ENCODE measurements around the gene TYW1B.
"Not testable (repeated sequence)": the region's sequence is repeated elsewhere in the genome, so short reads cannot be mapped to it uniquely, and the experiment has no call there.

TYW1B gene

GRCh38 chr7:72540923-72541322 lies 287.1 kb downstream of the TYW1B start:
- TF ChIP-seq ELF4 (IDR thresholded peaks at IDR 0.05) (no peak), ZNF384 (IDR thresholded peaks at IDR 0.05) (no peak), HDGF (IDR thresholded peaks at IDR 0.05; ENCODE audit: borderline replicate concordance) (no peak), BHLHE40 (IDR thresholded peaks at IDR 0.05; ENCODE audit: borderline replicate concordance) (no peak), TARDBP (IDR thresholded peaks at IDR 0.05) (no peak), LEF1 (IDR thresholded peaks at IDR 0.05; ENCODE audit: borderline replicate concordance) (no peak), SUZ12 (IDR thresholded peaks at IDR 0.05) (no peak), NFRKB (IDR thresholded peaks at IDR 0.05) (no peak), SP1 (IDR thresholded peaks at IDR 0.05) (no peak), FOXK2 (IDR thresholded peaks at IDR 0.05) (no peak), L3MBTL2 (conservative IDR thresholded peaks at IDR 0.05) (no peak), FOXM1 (IDR thresholded peaks at IDR 0.05; ENCODE audit: borderline replicate concordance) (no peak), CTBP1 (IDR thresholded peaks at IDR 0.05; ENCODE audit: borderline replicate concordance) (no peak), ARNT (IDR thresholded peaks at IDR 0.05) (no peak), FOXA1 (IDR thresholded peaks at IDR 0.05) (no peak)
- TF ChIP-seq, protein P1, sequence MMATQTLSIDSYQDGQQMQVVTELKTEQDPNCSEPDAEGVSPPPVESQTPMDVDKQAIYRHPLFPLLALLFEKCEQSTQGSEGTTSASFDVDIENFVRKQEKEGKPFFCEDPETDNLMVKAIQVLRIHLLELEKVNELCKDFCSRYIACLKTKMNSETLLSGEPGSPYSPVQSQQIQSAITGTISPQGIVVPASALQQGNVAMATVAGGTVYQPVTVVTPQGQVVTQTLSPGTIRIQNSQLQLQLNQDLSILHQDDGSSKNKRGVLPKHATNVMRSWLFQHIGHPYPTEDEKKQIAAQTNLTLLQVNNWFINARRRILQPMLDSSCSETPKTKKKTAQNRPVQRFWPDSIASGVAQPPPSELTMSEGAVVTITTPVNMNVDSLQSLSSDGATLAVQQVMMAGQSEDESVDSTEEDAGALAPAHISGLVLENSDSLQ (IDR thresholded peaks at IDR 0.05): no peak
- no peak for DNase-seq (ENCODE audit: extremely low spot score)
- CTCF ChIA-PET: no interaction called here
- POLR2A ChIA-PET: no interaction called here

- TF ChIP-seq CTBP1 (IDR thresholded peaks at IDR 0.05; ENCODE audit: borderline replicate concordance) (no peak), TARDBP (IDR thresholded peaks at IDR 0.05) (no peak), FOXK2 (IDR thresholded peaks at IDR 0.05) (no peak), ARNT (IDR thresholded peaks at IDR 0.05) (no peak), SUZ12 (IDR thresholded peaks at IDR 0.05) (no peak), FOXM1 (IDR thresholded peaks at IDR 0.05; ENCODE audit: borderline replicate concordance) (no peak), ZNF384 (IDR thresholded peaks at IDR 0.05) (no peak), ELF4 (IDR thresholded peaks at IDR 0.05) (no peak), NFRKB (IDR thresholded peaks at IDR 0.05) (no peak), L3MBTL2 (conservative IDR thresholded peaks at IDR 0.05) (no peak), BHLHE40 (IDR thresholded peaks at IDR 0.05; ENCODE audit: borderline replicate concordance) (no peak), FOXA1 (IDR thresholded peaks at IDR 0.05) (no peak), SP1 (IDR thresholded peaks at IDR 0.05) (no peak), LEF1 (IDR thresholded peaks at IDR 0.05; ENCODE audit: borderline replicate concordance) (no peak), HDGF (IDR thresholded peaks at IDR 0.05; ENCODE audit: borderline replicate concordance) (no peak)
- TF ChIP-seq, protein P1 (IDR thresholded peaks at IDR 0.05): no peak
- DNase-seq (ENCODE audit: extremely low spot score): no peak
- CTCF ChIA-PET: no interaction called here
- POLR2A ChIA-PET: no interaction called here
Measured at GRCh38 chr7:72540106-72540611, 287.8 kb downstream of the TYW1B start.

DNA sequence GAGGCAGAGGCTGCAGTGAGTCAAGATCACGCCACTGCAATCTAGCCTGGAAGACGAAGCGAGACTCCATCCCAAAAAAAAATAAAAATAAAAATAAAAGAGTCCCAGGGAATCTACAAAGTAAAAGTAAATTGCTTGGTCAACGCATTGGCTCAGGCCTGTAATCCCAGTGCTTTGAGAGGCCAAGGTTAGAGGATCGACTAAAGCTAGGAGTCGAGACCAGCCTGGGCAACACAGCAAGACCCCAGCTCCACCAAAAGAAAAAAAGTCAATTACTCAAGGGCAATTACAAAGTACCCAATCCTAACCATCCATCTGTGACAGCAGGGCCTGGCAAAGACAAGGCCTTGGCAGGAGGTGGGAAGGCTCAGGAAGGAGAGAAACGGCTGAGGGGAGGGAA lies 288.3 kb downstream of the TYW1B start:
- ChIA-PET CTCF (interaction anchor here (0.6 kb wide), 1 partner anchor 35 kb away, joined by 4 read pairs; no protein-coding TSS in a partner anchor), POLR2A (no interaction called here)
- no peak for DNase-seq (ENCODE audit: extremely low spot score)
- TF ChIP-seq BHLHE40 (IDR thresholded peaks at IDR 0.05; ENCODE audit: borderline replicate concordance) (no peak), NFRKB (IDR thresholded peaks at IDR 0.05) (no peak), FOXK2 (IDR thresholded peaks at IDR 0.05) (no peak), FOXM1 (IDR thresholded peaks at IDR 0.05; ENCODE audit: borderline replicate concordance) (no peak), L3MBTL2 (conservative IDR thresholded peaks at IDR 0.05) (no peak), LEF1 (IDR thresholded peaks at IDR 0.05; ENCODE audit: borderline replicate concordance) (no peak), SUZ12 (IDR thresholded peaks at IDR 0.05) (no peak), TARDBP (IDR thresholded peaks at IDR 0.05) (no peak), FOXA1 (IDR thresholded peaks at IDR 0.05) (no peak), ELF4 (IDR thresholded peaks at IDR 0.05) (no peak), SP1 (IDR thresholded peaks at IDR 0.05) (no peak), CTBP1 (IDR thresholded peaks at IDR 0.05; ENCODE audit: borderline replicate concordance) (no peak), HDGF (IDR thresholded peaks at IDR 0.05; ENCODE audit: borderline replicate concordance) (no peak), ARNT (IDR thresholded peaks at IDR 0.05) (no peak), ZNF384 (IDR thresholded peaks at IDR 0.05) (no peak)
- TF ChIP-seq, protein P1 (IDR thresholded peaks at IDR 0.05): no peak

- POLR2A ChIA-PET: no interaction called here
- CTCF ChIA-PET: no interaction called here
- DNase-seq (ENCODE audit: extremely low spot score): no peak
- no peak for TF ChIP-seq TARDBP (IDR thresholded peaks at IDR 0.05)
- no peak for TF ChIP-seq ZNF384 (IDR thresholded peaks at IDR 0.05)
- no peak for TF ChIP-seq BHLHE40 (IDR thresholded peaks at IDR 0.05; ENCODE audit: borderline replicate concordance)
- no peak for TF ChIP-seq ELF4 (IDR thresholded peaks at IDR 0.05)
- TF ChIP-seq FOXK2 (IDR thresholded peaks at IDR 0.05): no peak
- TF ChIP-seq SP1 (IDR thresholded peaks at IDR 0.05): no peak
- no peak for TF ChIP-seq FOXA1 (IDR thresholded peaks at IDR 0.05)
- no peak for TF ChIP-seq CTBP1 (IDR thresholded peaks at IDR 0.05; ENCODE audit: borderline replicate concordance)
- no peak for TF ChIP-seq FOXM1 (IDR thresholded peaks at IDR 0.05; ENCODE audit: borderline replicate concordance)
- TF ChIP-seq HDGF (IDR thresholded peaks at IDR 0.05; ENCODE audit: borderline replicate concordance): no peak
- TF ChIP-seq ARNT (IDR thresholded peaks at IDR 0.05): no peak
- TF ChIP-seq, protein P1 (IDR thresholded peaks at IDR 0.05): no peak
- TF ChIP-seq SUZ12 (IDR thresholded peaks at IDR 0.05): no peak
- TF ChIP-seq L3MBTL2 (conservative IDR thresholded peaks at IDR 0.05): no peak
- no peak for TF ChIP-seq NFRKB (IDR thresholded peaks at IDR 0.05)
- no peak for TF ChIP-seq LEF1 (IDR thresholded peaks at IDR 0.05; ENCODE audit: borderline replicate concordance)
Measured at GRCh38 chr7:72538856-72539255, 289.1 kb downstream of the TYW1B start.

GRCh38 chr7:72538147-72538546 lies 289.9 kb downstream of the TYW1B start:
- CTCF ChIA-PET: no interaction called here
- DNase-seq (ENCODE audit: extremely low spot score): no peak
- no peak for TF ChIP-seq TARDBP (IDR thresholded peaks at IDR 0.05)
- POLR2A ChIA-PET: no interaction called here

- POLR2A ChIA-PET, CTCF ChIA-PET: not testable (repeated sequence)
Measured at GRCh38 chr7:72536038-72536437, 292.0 kb downstream of the TYW1B start.

DNA sequence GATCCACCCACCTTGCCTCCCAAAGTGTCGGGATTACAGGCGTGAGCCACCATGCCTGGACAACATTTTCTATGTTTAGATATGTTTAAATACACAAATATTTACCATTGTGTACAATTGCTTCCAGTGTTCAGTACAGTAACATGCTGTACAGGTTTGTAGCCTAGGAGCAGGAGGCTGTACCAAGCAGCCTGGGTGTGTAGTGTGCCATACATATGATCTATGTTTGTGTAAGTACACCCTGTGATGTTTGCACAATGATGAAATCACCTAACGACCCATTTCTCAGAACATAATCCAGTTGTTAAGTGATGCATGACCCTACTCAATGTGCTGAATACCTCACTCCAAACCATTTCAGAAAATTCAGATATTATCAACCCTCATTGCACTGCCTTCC lies 297.0 kb downstream of the TYW1B start:
- CTCF ChIA-PET; POLR2A ChIA-PET; DNase-seq (ENCODE audit: extremely low spot score): not testable (repeated sequence)

More at GRCh38 chr7:72536038-72536437, 292.0 kb downstream of the TYW1B start:
- not testable (repeated sequence) for DNase-seq (ENCODE audit: extremely low spot score)

Measured in HEK293T (cell line).